GM10847 (cell line): Measurements from ENCODE around the gene TCF23.

Experiments
- POLR2A ChIP-seq: IDR thresholded peaks from 2 replicates; pipeline ENCODE4 v1.6.1; 2011; ENCODE audit not compliant: insufficient read length; ENCODE audit errors: extremely low read depth

TCF23 gene

DNA sequence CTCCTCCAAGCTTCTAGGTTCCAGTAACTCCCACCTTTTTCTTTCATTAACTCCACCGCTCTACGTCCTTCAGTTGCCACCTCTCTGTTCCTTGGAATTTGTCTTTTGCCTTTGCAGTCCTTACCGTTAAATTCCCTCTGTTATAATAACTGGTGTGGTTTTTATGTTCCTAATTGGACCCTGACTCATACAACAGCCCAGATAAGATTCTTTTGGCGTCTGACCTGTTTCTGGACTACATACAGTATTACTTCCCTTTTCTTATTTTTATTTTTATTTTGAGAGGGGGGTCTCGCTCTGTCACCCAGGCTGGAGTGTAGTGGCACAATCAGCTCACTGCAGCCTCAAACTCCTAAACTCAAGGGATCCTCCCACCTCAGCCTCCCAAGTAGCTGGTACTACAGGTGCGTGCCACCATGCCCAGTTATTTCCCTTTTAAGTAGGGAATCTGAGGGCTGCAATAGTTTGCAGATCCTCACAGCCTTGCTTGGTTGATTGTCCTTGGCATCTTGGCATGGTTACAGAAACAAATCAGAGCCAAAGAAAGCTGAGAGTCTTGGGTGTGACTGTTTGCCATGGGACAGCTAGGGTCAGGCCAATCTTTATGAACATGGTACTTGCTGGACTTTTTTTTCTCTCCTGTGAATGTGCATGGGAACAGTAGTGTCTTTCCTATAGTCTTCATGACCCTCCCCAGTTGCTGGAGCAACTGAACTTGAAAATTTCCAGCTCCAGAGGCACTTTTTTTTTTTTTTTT, 22.0 kb downstream of the TCF23 start:
- TF ChIP-seq POLR2A, result no peak

DNA sequence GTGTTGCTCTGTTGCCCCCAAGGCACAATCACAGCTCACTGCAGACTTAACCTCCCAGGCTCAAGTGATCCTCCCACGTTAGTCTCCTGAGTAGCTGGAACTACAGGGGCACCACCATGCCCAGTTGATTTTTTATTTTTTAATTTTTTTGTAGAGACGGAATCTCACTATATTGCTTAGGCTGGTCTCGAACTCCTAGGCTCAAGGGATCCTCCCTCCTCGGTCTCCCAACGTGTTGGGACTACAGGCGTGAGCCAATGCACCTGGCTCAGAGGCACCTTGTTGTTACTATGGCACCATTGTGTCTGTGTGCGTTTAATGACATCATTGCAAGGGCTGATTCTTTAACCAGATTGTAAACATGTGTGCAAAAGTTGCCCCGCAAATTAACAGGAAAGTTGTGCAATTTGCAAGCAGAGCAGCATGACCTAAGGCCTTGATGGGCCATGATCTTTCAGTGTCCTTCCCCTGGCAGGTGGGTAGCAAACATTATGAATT, 22.6 kb downstream of the TCF23 start:
- no peak for TF ChIP-seq POLR2A

- no peak for TF ChIP-seq POLR2A
Measured at GRCh38 chr2:27174638-27175037, 25.8 kb downstream of the TCF23 start.

DNA sequence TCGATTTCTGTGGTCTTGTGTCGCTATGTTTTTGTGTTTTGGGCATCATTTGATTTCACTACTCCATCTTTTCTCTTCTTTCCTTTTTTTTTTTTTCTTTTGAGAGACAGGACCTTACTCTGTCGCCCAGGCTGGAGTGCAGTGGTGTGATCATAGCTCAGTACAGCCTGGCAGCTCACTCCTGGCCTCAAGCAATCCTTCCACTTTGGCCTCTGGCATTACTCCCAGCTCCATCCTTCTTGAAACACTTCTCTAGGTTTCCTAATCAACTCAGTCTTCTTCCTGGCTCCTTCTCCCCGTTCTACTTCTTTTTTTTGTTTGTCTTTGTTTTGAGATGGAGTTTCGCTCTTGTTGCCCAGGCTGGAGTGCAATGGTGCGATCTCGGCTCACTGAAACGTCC, 26.5 kb downstream of the TCF23 start:
- no peak for TF ChIP-seq POLR2A

- TF ChIP-seq POLR2A, result no peak
Measured at GRCh38 chr2:27177441-27178351, 28.9 kb downstream of the TCF23 start.

GRCh38 chr2:27178469-27178868, 29.7 kb downstream of the TCF23 start:
- no peak for TF ChIP-seq POLR2A

DNA sequence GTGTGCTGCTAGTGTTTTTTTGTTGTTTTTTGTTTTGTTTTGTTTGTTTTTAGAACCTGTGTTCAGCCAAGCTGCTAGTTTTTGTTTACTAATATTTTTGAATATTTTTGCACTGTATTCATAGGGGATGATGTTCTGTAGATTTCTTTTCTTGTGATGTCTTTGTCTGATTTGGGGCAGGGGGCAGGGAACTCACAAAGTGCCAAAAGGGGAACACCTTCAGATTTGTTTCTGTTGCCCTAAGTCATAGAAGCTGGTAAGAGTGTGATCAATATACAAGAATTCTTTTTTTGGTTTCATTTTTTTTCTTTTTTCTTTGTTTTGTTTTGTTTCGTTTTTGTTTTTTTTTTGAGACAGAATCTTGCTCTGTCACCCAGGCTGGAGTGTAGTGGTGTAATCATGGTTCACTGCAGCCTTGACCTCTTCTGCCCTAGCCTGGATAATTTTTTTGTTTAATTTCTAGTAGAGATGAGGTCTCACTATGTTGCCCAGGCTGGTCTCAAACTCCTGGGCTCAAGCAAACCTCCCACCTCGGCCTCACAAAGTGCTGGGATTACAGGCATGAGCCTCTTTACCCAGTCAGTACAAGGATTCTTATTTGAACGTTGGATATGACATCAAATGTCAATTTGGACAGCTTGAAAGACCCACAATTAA, 30.7 kb downstream of the TCF23 start:
- TF ChIP-seq POLR2A, result no peak

DNA sequence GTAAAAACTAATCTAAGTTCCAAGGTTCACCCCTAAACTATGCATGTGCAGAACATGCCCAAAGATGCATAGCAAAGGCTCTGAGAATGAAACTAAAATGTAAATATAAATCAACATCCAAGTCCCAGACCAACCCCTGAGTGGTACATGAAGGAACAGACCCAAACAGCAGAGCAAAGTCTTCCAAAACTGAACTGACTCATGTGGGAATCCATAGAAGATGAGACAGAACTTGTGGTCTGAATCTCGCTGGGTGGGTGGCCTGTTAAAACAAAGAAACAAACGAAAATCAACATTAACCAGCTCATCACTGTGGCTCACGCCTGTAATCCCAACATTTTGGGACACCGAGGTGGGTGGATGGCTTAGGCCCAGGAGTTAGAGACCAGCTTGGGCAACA, 33.5 kb downstream of the TCF23 start:
- no peak for TF ChIP-seq POLR2A

GRCh38 chr2:27184115-27184514, 35.3 kb downstream of the TCF23 start:
- no peak for TF ChIP-seq POLR2A

DNA sequence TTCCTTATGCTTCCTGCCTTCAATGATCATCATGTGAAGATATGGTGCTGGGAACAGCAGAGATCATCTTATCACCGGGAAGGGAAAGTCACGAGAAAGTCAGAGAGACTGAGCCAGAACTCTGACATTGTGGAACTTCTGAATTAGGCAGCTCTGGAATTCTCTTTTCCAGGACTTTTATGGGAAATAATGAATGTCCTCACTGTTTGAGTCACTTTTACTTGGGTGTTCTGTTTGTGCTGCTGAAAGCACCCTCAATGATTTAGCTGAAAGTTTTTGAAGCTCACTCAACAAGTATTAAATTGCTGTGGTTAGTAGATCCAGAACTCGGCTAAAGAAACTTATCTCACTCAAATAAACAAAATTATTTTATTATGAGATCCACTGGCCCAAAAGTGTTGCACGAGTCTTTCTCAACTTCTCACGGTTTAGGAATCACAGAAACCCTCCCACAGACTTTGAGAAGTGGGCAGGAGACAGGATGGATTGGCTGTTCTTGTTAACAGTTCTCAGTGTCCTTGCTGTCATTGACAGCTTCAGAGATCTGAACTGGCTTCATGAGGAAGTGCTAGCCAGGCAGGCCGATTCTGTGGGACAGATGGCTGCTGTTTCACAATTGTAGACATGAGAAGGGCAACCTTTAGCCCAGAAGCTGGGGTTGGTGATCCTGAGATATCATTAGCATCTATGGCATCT, 36.7 kb downstream of the TCF23 start:
- TF ChIP-seq POLR2A, result no peak

- no peak for TF ChIP-seq POLR2A
Measured at GRCh38 chr2:27186613-27187345, 38.0 kb downstream of the TCF23 start.

- no peak for TF ChIP-seq POLR2A
Measured at GRCh38 chr2:27189989-27190388, 41.2 kb downstream of the TCF23 start.

GRCh38 chr2:27191070-27191829, 42.4 kb downstream of the TCF23 start:
- no peak for TF ChIP-seq POLR2A
